Skeletal muscle tissue (tissue), 1 donor: ENCODE results near the gene HLA-DPA1. TPM values are rescaled to one million over a fixed set of nuclear protein-coding genes. Genes with fewer than 3 reads are reported as not detected.

Source experiments
- total RNA-seq: library from RNA; depleted of rRNA; stranded (reverse); fragments of >200 nt; gene quantifications from one replicate; pipeline ENCODE4 v1.2.3, GENCODE V29; 2014

The HLA-DPA1 gene
- total RNA-seq, 1 donor from 2014 or later = 14.6 TPM

Other genes starting within 250 kb of the HLA-DPA1 start
- gene TAP2, start 234.9 kb downstream of the HLA-DPA1 start, total RNA-seq = 9.4 TPM
- gene PSMB8, start 229.6 kb downstream of the HLA-DPA1 start, total RNA-seq = 18.8 TPM
- 14.1 TPM for gene TAP1, start 219.9 kb downstream of the HLA-DPA1 start, total RNA-seq
- 7.8 TPM for gene PSMB9, start 219.5 kb downstream of the HLA-DPA1 start, total RNA-seq
- 6.3 TPM for gene HLA-DMB, start 132.6 kb downstream of the HLA-DPA1 start, total RNA-seq
- gene HLA-DMA, start 120.6 kb downstream of the HLA-DPA1 start, total RNA-seq = 6.3 TPM
- gene BRD2, start 105.1 kb downstream of the HLA-DPA1 start, total RNA-seq = 36.5 TPM
- 1.0 TPM for gene HLA-DOA, start 64.1 kb downstream of the HLA-DPA1 start, total RNA-seq
- 9.9 TPM for gene HLA-DPB1, start 2.3 kb upstream of the HLA-DPA1 start, total RNA-seq
- 28.7 TPM for gene COL11A2, start 118.8 kb upstream of the HLA-DPA1 start, total RNA-seq
- gene RXRB, start 127.0 kb upstream of the HLA-DPA1 start, total RNA-seq = 17.7 TPM
- 53.2 TPM for gene SLC39A7, start 127.2 kb upstream of the HLA-DPA1 start, total RNA-seq
- gene HSD17B8, start 131.0 kb upstream of the HLA-DPA1 start, total RNA-seq = 15.7 TPM
- 20.4 TPM for gene RING1, start 134.9 kb upstream of the HLA-DPA1 start, total RNA-seq
- gene VPS52, start 198.2 kb upstream of the HLA-DPA1 start, total RNA-seq = 43.8 TPM
- gene RPS18, start 198.4 kb upstream of the HLA-DPA1 start, total RNA-seq = 8,222 TPM
- 2.1 TPM for gene B3GALT4, start 203.5 kb upstream of the HLA-DPA1 start, total RNA-seq
- 67.3 TPM for gene WDR46, start 215.6 kb upstream of the HLA-DPA1 start, total RNA-seq
- gene PFDN6, start 216.0 kb upstream of the HLA-DPA1 start, total RNA-seq = 27.1 TPM
- 18.3 TPM for gene RGL2, start 225.3 kb upstream of the HLA-DPA1 start, total RNA-seq
- gene TAPBP, start 240.4 kb upstream of the HLA-DPA1 start, total RNA-seq = 16.7 TPM
- gene ZBTB22, start 244.1 kb upstream of the HLA-DPA1 start, total RNA-seq = 17.7 TPM
- gene DAXX, start 249.3 kb upstream of the HLA-DPA1 start, total RNA-seq = 15.1 TPM